Heart left ventricle (tissue), 16 donors: ENCODE results near the gene ITPR3. TPM values are rescaled to one million over a fixed set of nuclear protein-coding genes. Genes with fewer than 3 reads are reported as not detected.

Experiments
- ATAC-seq, 4 donors: fragments of 200-7000 bp; cut with Tn5 transposase; one replicate each; pipeline ENCODE4 v1.9.1; 2020 to 2022; ENCODE audit warnings: moderate library complexity in 4 of 4, mild to moderate bottlenecking in 3 of 4, moderate number of reproducible peaks in 1 of 4
- DNase-seq, 5 donors: peaks; one replicate each; pipeline ENCODE4 v3.0.0-alpha.2; 2020
- H3K27ac ChIP-seq, 12 donors: fragments of 200-600 bp; sonication (generic) in 4 of 12; one replicate each; pipeline versions ENCODE4 v1.5.0 to v1.8.0; 2016 to 2022; ENCODE audit warnings: mild to moderate bottlenecking in 2 of 12
- H3K27me3 ChIP-seq, 9 donors: fragments of 200-600 bp; sonication (generic) in 2 of 9; one replicate each; pipeline versions ENCODE4 v1.5.1 to v1.8.0; 2016 to 2022; ENCODE audit warnings: mild to moderate bottlenecking in 3 of 9
- H3K36me3 ChIP-seq, 9 donors: fragments of 200-600 bp; sonication (generic) in 2 of 9; one replicate each; pipeline versions ENCODE4 v1.5.0 to v1.8.0; 2018 to 2022; ENCODE audit warnings: mild to moderate bottlenecking in 2 of 9
- H3K4me1 ChIP-seq, 12 donors: fragments of 200-600 bp; sonication (generic) in 4 of 12; one replicate each; pipeline versions ENCODE4 v1.5.0 to v1.8.0; 2016 to 2022; ENCODE audit warnings: mild to moderate bottlenecking in 3 of 12
- H3K4me3 ChIP-seq, 12 donors: fragments of 200-600 bp; sonication (generic) in 4 of 12; one replicate each; pipeline versions ENCODE4 v1.5.0 to v1.8.0; 2017 to 2022; ENCODE audit warnings: mild to moderate bottlenecking in 9 of 12, moderate library complexity in 4 of 12
- H3K9me3 ChIP-seq, 12 donors: fragments of 200-600 bp; sonication (generic) in 4 of 12; one replicate each; pipeline versions ENCODE4 v1.5.0 to v1.8.0; 2016 to 2022; ENCODE audit warnings: mild to moderate bottlenecking in 1 of 12
- CTCF ChIP-seq, 12 donors: fragments of 200-600 bp; sonication (generic) in 4 of 12; IDR thresholded peaks; one replicate each; pipeline versions ENCODE4 v1.5.0 to v1.8.0; 2018 to 2022; ENCODE audit warnings: antibody characterized with exemption in 12 of 12, mild to moderate bottlenecking in 5 of 12
- POLR2A ChIP-seq, 2 donors: fragments of 450-650 bp; IDR thresholded peaks; one replicate each; pipeline ENCODE4 v1.6.1; 2017; ENCODE audit warnings: antibody characterized with exemption in 2 of 2, mild to moderate bottlenecking in 2 of 2, moderate library complexity in 2 of 2
- WGBS, 4 donors: extraction: QIAGEN DNeasy Blood & Tissue Kit in 2 of 4; methylation state at CpG; one replicate each; pipeline versions ENCODE4 v1.1.5 to v1.1.7; 2013 to 2018; 5-methylcytosine and 5-hydroxymethylcytosine counted together
- intact Hi-C, 10 donors: fragments of 100-400 bp; cut with DNase I; formaldehyde crosslinking; loops; one replicate each; pipeline versions ENCODE4 v1.11.1 to v1.14.2; 2022
- polyA plus RNA-seq, 2 donors: library from polyadenylated mRNA; stranded (reverse); fragments of 200-250 nt; gene quantifications; one replicate each; pipeline ENCODE4 v1.2.3, GENCODE V29; 2013
- total RNA-seq, 9 donors: library from RNA; depleted of rRNA in 2 of 9; stranded (reverse); fragments of >200 nt in 2 of 9; fragmentation: NEBNext Ultra II Directional in 3 of 9; extraction: Animal tissue kit (Norgen Biotek cat#: 25700) in 3 of 9; gene quantifications; one replicate each; pipeline versions ENCODE4 v1.1.0 to v1.2.4, GENCODE V29; 2016 to 2023
- donor health status: ischemic (EF 13 %, LVEDD 7.1; RV severe dilation, severe dysfunction).
- donor health status: healthy with polysubstance abuse.
- donor health status: DM: no; HTN: yes; CAD: no.
- donor health status: DM: no; HTN: no; CAD: no.
- donor health status: ischemic (EF 25% LVEDD 6.9; RV normal size, moderate dysfunction).
- donor health status: ischemic (EF 25% LVEDD 5.7; RV mildly dilated, moderate dysfunction).
- donor health status: healthy.
- donor health status: DM: yes; HTN: yes; CAD: no.
- donor health status: ischemic (EF 35%, LVEDD 5.7; RV mildly dilated, moderate dysfunction).
- donor health status: nonischemic (EF 11% LVEDD 7.7; RV severe dilation, severe dysfunction).
- donor health status: DM: yes; HTN: yes; CAD: no.
- donor health status: PGD.
- donor health status: ischemic (EF 29% LVEDD 5.4; RV normal size, mild dysfunction).
- donor health status: nonischemic (EF 23%, LVEDD 6.1; RV moderate dilation, normal function).

ITPR3 gene
- total and polyA plus RNA-seq, 11 donors = 4.8 to 33.5 (median 7.8) TPM

- no peak overlapping the region for H3K4me3 ChIP-seq
- 91 to 95% (median 93%) methylated on average over 20 to 25 of the region's 25 CpGs for WGBS, 4 donors
- H3K9me3 ChIP-seq = no peaks in the 10 kb centered on the region
- TF ChIP-seq CTCF (IDR thresholded peaks at IDR 0.05) (no peak), POLR2A (IDR thresholded peaks at IDR 0.05) (no peak)
- intact Hi-C loops = no loop called here
- H3K36me3 ChIP-seq = peaks cover 0 to 80% (median 46%) of the 10 kb centered on the region in 9 donors
- no peaks in the 10 kb centered on the region for H3K27me3 ChIP-seq
- DNase-seq (peak in 1 of 5 donors; percentile 12), ATAC-seq (no peak)
- H3K27ac ChIP-seq = no peak overlapping the region
- H3K4me1 ChIP-seq = peaks cover 0 to 37% (median 25%) of the 10 kb centered on the region in 12 donors
These were observed 67.5 kb downstream of the ITPR3 start for GRCh38 chr6:33688451-33689147.

GRCh38 chr6:33689148-33689494, 68.0 kb downstream of the ITPR3 start:
- peaks cover 0 to 79% (median 45%) of the 10 kb centered on the region in 9 donors for H3K36me3 ChIP-seq
- no peak overlapping the region for H3K4me3 ChIP-seq
- DNase-seq (no peak), ATAC-seq (no peak)
- H3K27ac ChIP-seq = no peak overlapping the region
- H3K27me3 ChIP-seq = no peaks in the 10 kb centered on the region
- peaks cover 0 to 42% (median 30%) of the 10 kb centered on the region in 12 donors for H3K4me1 ChIP-seq
- no peaks in the 10 kb centered on the region for H3K9me3 ChIP-seq
- TF ChIP-seq CTCF (IDR thresholded peaks at IDR 0.05) (no peak), POLR2A (IDR thresholded peaks at IDR 0.05) (no peak)
- intact Hi-C loops = no loop called here
- WGBS, 4 donors = 77 to 96% (median 83%) methylated on average over 12 of the region's 12 CpGs

GRCh38 chr6:33689879-33690278, 68.8 kb downstream of the ITPR3 start:
- no peaks in the 10 kb centered on the region for H3K27me3 ChIP-seq
- H3K27ac ChIP-seq = no peak overlapping the region
- H3K36me3 ChIP-seq = peaks cover 0 to 74% (median 38%) of the 10 kb centered on the region in 9 donors
- peaks cover 3 to 49% (median 38%) of the 10 kb centered on the region in 12 donors for H3K4me1 ChIP-seq
- no peak overlapping the region for H3K4me3 ChIP-seq
- no peak for ATAC-seq
- peak in 1 of 5 donors; percentile 23 for DNase-seq
- H3K9me3 ChIP-seq = no peaks in the 10 kb centered on the region
- intact Hi-C loops = no loop called here
- TF ChIP-seq CTCF (IDR thresholded peaks at IDR 0.05) = no peak
- no peak for TF ChIP-seq POLR2A (IDR thresholded peaks at IDR 0.05)
- 91 to 96% (median 92%) methylated on average over 5 to 10 of the region's 10 CpGs for WGBS, 4 donors

GRCh38 chr6:33690766-33691165, 69.6 kb downstream of the ITPR3 start:
- no peak for ATAC-seq
- intact Hi-C loops = no loop called here
- peaks cover 0 to 74% (median 46%) of the 10 kb centered on the region in 9 donors for H3K36me3 ChIP-seq
- H3K4me3 ChIP-seq = no peak overlapping the region
- WGBS, 4 donors = 75 to 82% (median 77%) methylated on average over 13 of the region's 13 CpGs
- no peak overlapping the region for H3K27ac ChIP-seq
- H3K27me3 ChIP-seq = no peaks in the 10 kb centered on the region
- no peaks in the 10 kb centered on the region for H3K9me3 ChIP-seq
- peaks cover 9 to 58% (median 47%) of the 10 kb centered on the region in 12 donors for H3K4me1 ChIP-seq
- peak in 1 of 5 donors; percentile 40 for DNase-seq
- TF ChIP-seq CTCF (IDR thresholded peaks at IDR 0.05) (no peak), POLR2A (IDR thresholded peaks at IDR 0.05) (no peak)
